RWPE1 (cell line): ENCODE data around the gene STX1B.

ENCODE experiments used
- CTCF ChIA-PET: fragments of 350-600 bp; sonication (Branson Sonifier 250); formaldehyde crosslinking; extraction: SDS; loops from one replicate; lab custom pipeline; 2021; lab: Yijun Ruan, JAX
- POLR2A ChIA-PET: fragments of 400-600 bp; formaldehyde crosslinking; extraction: SDS; loops from one replicate; lab custom pipeline; 2020; ENCODE audit warnings: antibody characterized with exemption; ENCODE audit not compliant: low non-redundant PET; lab: Yijun Ruan, JAX
- DNase-seq: peaks from one replicate; pipeline ENCODE4 v3.0.0; 2012; ENCODE audit warnings: low spot score
- H3K27ac ChIP-seq: fragments of 450-650 bp; 2 replicates; pipeline ENCODE4 v1.5.1; 2017
- CTCF ChIP-seq: fragments of 450-650 bp; conservative IDR thresholded peaks from 2 replicates; pipeline ENCODE4 v1.5.1; 2017; ENCODE audit warnings: low read depth, mild to moderate bottlenecking

Gene STX1B

GRCh38 chr16:30980959-30981358 is 29.5 kb downstream of the STX1B start:
- POLR2A ChIA-PET: no interaction called here
- no peak for TF ChIP-seq CTCF
- peak overlapping the region; percentile 71 for H3K27ac ChIP-seq
- no peak for DNase-seq
- CTCF ChIA-PET: no interaction called here

GRCh38 chr16:30980434-30980833 is 30.0 kb downstream of the STX1B start:
- ChIA-PET POLR2A (no interaction called here), CTCF (no interaction called here)
- peak overlapping the region; percentile 71 for H3K27ac ChIP-seq
- no peak for TF ChIP-seq CTCF
- no peak for DNase-seq

- ChIA-PET POLR2A (no interaction called here), CTCF (no interaction called here)
- TF ChIP-seq CTCF: no peak
- H3K27ac ChIP-seq: peak overlapping the region; percentile 71; the same call in 1 of the 2 replicates
- no peak for DNase-seq
These were observed 30.4 kb downstream of the STX1B start for GRCh38 chr16:30980023-30980371.

GRCh38 chr16:30979170-30980022 is 31.0 kb downstream of the STX1B start:
- no peak overlapping the region; the same call in 1 of the 2 replicates for H3K27ac ChIP-seq
- ChIA-PET CTCF (no interaction called here), POLR2A (no interaction called here)
- no peak for DNase-seq
- no peak for TF ChIP-seq CTCF

- ChIA-PET POLR2A (interaction anchor here (0.7 kb wide), 1 partner anchor 69 kb away, joined by 6 read pairs; no protein-coding TSS in a partner anchor), CTCF (interaction anchor here (0.6 to 0.7 kb wide), 2 partner anchors 75 to 451 kb away, joined by 3 to 5 read pairs; partner anchors contain the start of gene COX6A2)
- H3K27ac ChIP-seq: peak overlapping the region; percentile 25; the same call in 1 of the 2 replicates
- 0 out of 2 replicates have a peak, but pooled peaks have one; percentile 9 for TF ChIP-seq CTCF
- DNase-seq: no peak
These were observed 32.9 kb downstream of the STX1B start for GRCh38 chr16:30977502-30977901.

GRCh38 chr16:30976486-30976885 is 34.0 kb downstream of the STX1B start:
- POLR2A ChIA-PET: no interaction called here
- CTCF ChIA-PET: interaction anchor here (0.6 kb wide), 1 partner anchor 17 kb away, joined by 3 read pairs; no protein-coding TSS in a partner anchor
- TF ChIP-seq CTCF: no peak
- H3K27ac ChIP-seq: peak overlapping the region; percentile 18
- no peak for DNase-seq
